ENCODE results near the gene GPC3.

GPC3 gene

DNA sequence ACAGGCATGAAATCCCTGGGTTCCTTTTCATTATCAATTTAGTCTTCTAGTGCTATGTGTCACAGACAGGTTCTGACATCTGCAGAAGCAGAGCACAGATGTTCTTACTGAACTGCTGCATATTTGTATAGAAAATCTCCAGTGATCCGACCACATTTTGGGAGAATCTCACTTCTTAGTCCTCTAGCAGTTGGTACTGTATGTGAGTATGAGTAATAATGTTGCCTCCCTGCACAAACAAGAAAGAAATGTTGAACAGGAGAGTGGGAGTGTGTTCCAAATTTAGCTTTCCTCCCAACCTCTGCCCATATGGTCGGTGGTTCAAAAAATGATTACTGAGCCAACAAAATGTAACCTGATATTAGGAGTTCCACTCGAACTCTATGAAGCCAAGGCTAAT is 404.8 kb downstream of the GPC3 start:
- H3K27me3 ChIP-seq (replicated peaks; ENCODE audit: control insufficient read depth, insufficient read depth, low read length, poor library complexity, severe bottlenecking): no peaks in the 10 kb centered on the region
- no peak for DNase-seq
- no peak overlapping the region for H3K4me3 ChIP-seq (ENCODE audit: insufficient read depth, low read depth, low read length, poor library complexity, severe bottlenecking)
- no peaks in the 10 kb centered on the region for H3K9me3 ChIP-seq (ENCODE audit: control insufficient read depth, low read length)
- no peaks in the 10 kb centered on the region for H3K36me3 ChIP-seq (ENCODE audit: control insufficient read depth, insufficient read depth, low read length)
- H3K27ac ChIP-seq (ENCODE audit: insufficient read depth, low read length, poor library complexity, severe bottlenecking): no peak overlapping the region
- H3K4me1 ChIP-seq (ENCODE audit: control insufficient read depth, insufficient read depth, low read length, poor library complexity, severe bottlenecking): no peaks in the 10 kb centered on the region

DNA sequence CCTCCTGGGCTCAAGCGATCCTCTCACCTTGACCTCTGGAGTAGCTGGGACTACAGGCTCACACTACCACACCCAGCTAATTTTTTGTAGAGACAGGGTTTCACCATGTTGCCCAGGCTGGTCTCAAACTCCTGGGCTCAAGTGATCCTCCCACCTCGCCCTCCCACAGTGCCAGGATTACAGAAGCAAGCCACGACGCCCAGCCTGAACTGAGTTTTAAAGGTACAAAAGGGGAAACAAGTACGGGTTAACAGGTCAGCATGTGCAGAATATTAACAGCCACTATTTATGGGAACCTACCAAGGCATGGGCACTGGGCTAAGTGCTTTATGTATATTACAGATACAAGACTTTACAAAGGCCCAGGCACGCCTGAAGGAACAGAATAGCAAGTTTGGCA is 405.8 kb downstream of the GPC3 start:
- DNase-seq: no peak
- Histone ChIP-seq H3K27ac (ENCODE audit: insufficient read depth, low read length, poor library complexity, severe bottlenecking) (no peak overlapping the region), H3K9me3 (ENCODE audit: control insufficient read depth, low read length) (no peaks in the 10 kb centered on the region), H3K36me3 (ENCODE audit: control insufficient read depth, insufficient read depth, low read length) (no peaks in the 10 kb centered on the region), H3K4me3 (ENCODE audit: insufficient read depth, low read depth, low read length, poor library complexity, severe bottlenecking) (no peak overlapping the region), H3K4me1 (ENCODE audit: control insufficient read depth, insufficient read depth, low read length, poor library complexity, severe bottlenecking) (no peaks in the 10 kb centered on the region), H3K27me3 (replicated peaks; ENCODE audit: control insufficient read depth, insufficient read depth, low read length, poor library complexity, severe bottlenecking) (no peaks in the 10 kb centered on the region)

DNA sequence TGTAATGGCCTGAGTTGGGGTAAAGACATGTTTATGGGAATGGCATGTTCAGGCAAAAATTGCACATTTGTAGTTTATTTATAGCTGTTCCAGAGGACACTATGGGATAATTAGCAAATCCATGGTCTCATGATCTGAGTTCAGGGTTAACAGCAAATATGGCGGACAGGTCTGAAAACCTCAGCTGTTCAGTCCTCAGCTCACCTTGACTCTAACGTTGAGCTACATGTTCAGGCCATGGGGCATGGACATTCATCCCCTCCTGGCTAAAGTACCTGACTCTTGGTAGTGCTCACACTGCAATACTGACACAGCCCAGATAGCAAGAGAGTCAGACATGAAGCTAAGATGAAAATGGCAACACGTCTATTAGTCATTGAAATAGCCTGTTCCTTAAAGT is 408.5 kb downstream of the GPC3 start:
- no peak for DNase-seq
- Histone ChIP-seq H3K9me3 (ENCODE audit: control insufficient read depth, low read length) (no peaks in the 10 kb centered on the region), H3K36me3 (ENCODE audit: control insufficient read depth, insufficient read depth, low read length) (no peaks in the 10 kb centered on the region), H3K27ac (ENCODE audit: insufficient read depth, low read length, poor library complexity, severe bottlenecking) (no peak overlapping the region), H3K4me1 (ENCODE audit: control insufficient read depth, insufficient read depth, low read length, poor library complexity, severe bottlenecking) (no peaks in the 10 kb centered on the region), H3K4me3 (ENCODE audit: insufficient read depth, low read depth, low read length, poor library complexity, severe bottlenecking) (no peak overlapping the region), H3K27me3 (replicated peaks; ENCODE audit: control insufficient read depth, insufficient read depth, low read length, poor library complexity, severe bottlenecking) (no peaks in the 10 kb centered on the region)

DNA sequence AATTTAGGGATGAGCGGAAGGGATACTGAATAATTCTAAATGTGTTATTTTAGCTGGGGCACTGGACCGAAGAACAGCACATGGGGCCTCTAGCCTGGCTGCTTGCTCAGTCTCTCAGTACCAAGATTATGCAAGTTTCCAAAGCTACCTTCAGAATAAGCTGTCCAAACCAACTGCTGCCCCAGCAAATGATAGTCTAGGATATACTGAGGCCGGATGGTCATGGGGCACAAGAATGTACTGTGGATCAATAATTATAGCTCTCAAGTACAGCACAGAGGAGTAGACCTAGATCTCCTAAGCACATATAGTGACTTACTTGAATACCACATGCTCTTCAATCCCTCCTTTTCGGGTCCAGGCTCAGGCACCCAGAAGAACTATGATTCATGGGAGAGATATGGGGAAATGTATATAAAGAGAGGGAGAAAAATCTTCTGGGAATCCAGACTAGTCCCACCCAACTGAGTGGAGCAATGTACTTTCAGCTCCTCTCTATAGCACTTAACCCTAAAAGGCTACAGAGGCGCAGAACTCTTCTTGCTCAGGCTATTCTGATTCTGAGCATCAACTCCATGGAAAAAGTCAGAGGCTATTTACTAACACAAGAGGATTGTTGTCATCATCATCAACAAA is 409.8 kb downstream of the GPC3 start:
- H3K36me3 ChIP-seq (ENCODE audit: control insufficient read depth, insufficient read depth, low read length): no peaks in the 10 kb centered on the region
- DNase-seq: no peak

DNA sequence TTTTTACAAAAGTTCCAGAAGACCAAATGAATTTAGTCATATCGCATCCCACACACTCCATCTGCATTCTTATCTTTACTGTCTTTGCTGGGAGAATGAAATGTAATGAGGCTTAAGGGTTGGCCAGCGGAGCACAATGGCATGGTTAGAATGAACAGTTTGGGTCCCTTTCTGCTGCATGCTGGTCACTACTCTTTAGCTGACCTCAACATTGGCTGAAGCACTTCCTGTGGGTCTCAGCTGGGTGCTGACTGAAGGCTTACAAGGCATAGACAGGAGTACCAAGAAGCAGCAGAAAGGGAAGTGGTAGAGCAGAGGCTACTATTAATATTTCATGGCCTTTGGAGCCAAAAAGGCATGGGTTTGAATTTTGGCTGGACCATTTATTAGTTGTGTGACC is 410.7 kb downstream of the GPC3 start:
- Histone ChIP-seq H3K4me3 (ENCODE audit: insufficient read depth, low read depth, low read length, poor library complexity, severe bottlenecking) (no peak overlapping the region), H3K27me3 (replicated peaks; ENCODE audit: control insufficient read depth, insufficient read depth, low read length, poor library complexity, severe bottlenecking) (no peaks in the 10 kb centered on the region), H3K9me3 (ENCODE audit: control insufficient read depth, low read length) (no peaks in the 10 kb centered on the region), H3K4me1 (ENCODE audit: control insufficient read depth, insufficient read depth, low read length, poor library complexity, severe bottlenecking) (no peaks in the 10 kb centered on the region), H3K27ac (ENCODE audit: insufficient read depth, low read length, poor library complexity, severe bottlenecking) (no peak overlapping the region), H3K36me3 (ENCODE audit: control insufficient read depth, insufficient read depth, low read length) (no peaks in the 10 kb centered on the region)
- DNase-seq: no peak

More for the DNA sequence above, 409.8 kb downstream of the GPC3 start:
- no peak overlapping the region for H3K4me3 ChIP-seq (ENCODE audit: insufficient read depth, low read depth, low read length, poor library complexity, severe bottlenecking)
- H3K27me3 ChIP-seq (replicated peaks; ENCODE audit: control insufficient read depth, insufficient read depth, low read length, poor library complexity, severe bottlenecking): no peaks in the 10 kb centered on the region
- H3K4me1 ChIP-seq (ENCODE audit: control insufficient read depth, insufficient read depth, low read length, poor library complexity, severe bottlenecking): no peaks in the 10 kb centered on the region
- no peaks in the 10 kb centered on the region for H3K9me3 ChIP-seq (ENCODE audit: control insufficient read depth, low read length)
- no peak overlapping the region for H3K27ac ChIP-seq (ENCODE audit: insufficient read depth, low read length, poor library complexity, severe bottlenecking)

DNA sequence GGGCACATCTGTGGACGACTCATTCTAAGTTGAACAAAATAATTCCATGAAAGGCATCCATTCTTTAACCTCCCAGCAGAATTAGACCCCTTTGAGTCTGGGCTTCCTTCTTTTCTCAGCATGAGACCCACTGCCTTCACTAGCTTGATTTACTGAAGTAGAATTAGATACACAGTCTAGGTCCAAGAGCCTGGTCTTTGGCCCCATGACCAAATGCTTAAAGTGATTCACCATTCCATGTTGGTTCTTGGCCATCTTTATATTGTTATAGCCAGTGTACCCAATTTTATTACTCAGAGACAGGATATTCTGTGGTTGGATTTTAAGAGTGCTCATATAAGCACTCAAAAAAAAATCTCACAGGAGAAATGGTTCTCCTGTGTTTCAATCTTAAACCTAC is 414.8 kb downstream of the GPC3 start:
- H3K36me3 ChIP-seq (ENCODE audit: control insufficient read depth, insufficient read depth, low read length): no peaks in the 10 kb centered on the region
- H3K9me3 ChIP-seq (ENCODE audit: control insufficient read depth, low read length): no peaks in the 10 kb centered on the region
- no peaks in the 10 kb centered on the region for H3K27me3 ChIP-seq (replicated peaks; ENCODE audit: control insufficient read depth, insufficient read depth, low read length, poor library complexity, severe bottlenecking)
- H3K27ac ChIP-seq (ENCODE audit: insufficient read depth, low read length, poor library complexity, severe bottlenecking): no peak overlapping the region
- no peak for DNase-seq
- H3K4me3 ChIP-seq (ENCODE audit: insufficient read depth, low read depth, low read length, poor library complexity, severe bottlenecking): no peak overlapping the region
- no peaks in the 10 kb centered on the region for H3K4me1 ChIP-seq (ENCODE audit: control insufficient read depth, insufficient read depth, low read length, poor library complexity, severe bottlenecking)

DNA sequence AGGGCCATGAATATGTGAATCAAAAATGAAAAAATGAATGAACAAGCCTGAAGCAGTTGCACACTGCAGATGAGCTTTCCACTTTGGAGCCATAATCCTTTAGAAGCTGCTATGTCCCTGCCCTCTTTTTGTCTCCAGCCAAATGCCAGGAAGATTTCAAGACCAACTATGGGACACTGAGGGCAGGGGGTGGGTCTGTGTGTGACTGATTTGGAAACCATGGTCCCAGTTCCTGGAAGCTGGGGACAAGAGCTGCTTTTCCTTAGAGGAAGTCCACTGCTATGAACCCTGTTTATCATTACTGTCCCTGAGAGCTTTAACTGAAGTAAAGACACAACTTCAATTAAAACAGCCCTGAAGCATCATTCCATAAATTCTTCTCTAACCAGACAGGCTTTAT is 416.2 kb downstream of the GPC3 start:
- H3K4me3 ChIP-seq (ENCODE audit: insufficient read depth, low read depth, low read length, poor library complexity, severe bottlenecking): no peak overlapping the region
- H3K4me1 ChIP-seq (ENCODE audit: control insufficient read depth, insufficient read depth, low read length, poor library complexity, severe bottlenecking): no peaks in the 10 kb centered on the region
- no peak for DNase-seq
- H3K9me3 ChIP-seq (ENCODE audit: control insufficient read depth, low read length): no peaks in the 10 kb centered on the region
- H3K27ac ChIP-seq (ENCODE audit: insufficient read depth, low read length, poor library complexity, severe bottlenecking): no peak overlapping the region
- H3K27me3 ChIP-seq (replicated peaks; ENCODE audit: control insufficient read depth, insufficient read depth, low read length, poor library complexity, severe bottlenecking): no peaks in the 10 kb centered on the region
- H3K36me3 ChIP-seq (ENCODE audit: control insufficient read depth, insufficient read depth, low read length): no peaks in the 10 kb centered on the region

DNA sequence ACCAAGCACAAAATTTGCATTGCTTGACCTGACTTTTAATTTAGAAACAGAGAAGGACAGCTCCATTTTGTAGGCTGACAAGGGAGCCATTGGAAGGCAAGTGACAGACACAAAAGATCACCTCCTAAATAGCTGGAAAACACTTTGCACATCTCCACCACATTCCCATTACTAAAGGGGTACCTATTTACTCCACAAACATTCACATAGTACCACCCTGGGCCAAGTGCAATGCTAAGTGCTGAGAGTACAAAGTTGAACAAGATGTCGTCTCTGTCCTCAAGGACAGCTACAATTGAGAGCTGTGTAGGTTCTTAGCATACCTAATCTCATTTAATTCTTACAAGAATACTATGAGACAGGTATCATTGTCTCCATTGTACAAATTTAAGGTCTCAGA is 417.3 kb downstream of the GPC3 start:
- Histone ChIP-seq H3K4me3 (ENCODE audit: insufficient read depth, low read depth, low read length, poor library complexity, severe bottlenecking) (no peak overlapping the region), H3K9me3 (ENCODE audit: control insufficient read depth, low read length) (no peaks in the 10 kb centered on the region), H3K4me1 (ENCODE audit: control insufficient read depth, insufficient read depth, low read length, poor library complexity, severe bottlenecking) (no peaks in the 10 kb centered on the region), H3K36me3 (ENCODE audit: control insufficient read depth, insufficient read depth, low read length) (no peaks in the 10 kb centered on the region), H3K27ac (ENCODE audit: insufficient read depth, low read length, poor library complexity, severe bottlenecking) (no peak overlapping the region), H3K27me3 (replicated peaks; ENCODE audit: control insufficient read depth, insufficient read depth, low read length, poor library complexity, severe bottlenecking) (no peaks in the 10 kb centered on the region)
- no peak for DNase-seq

DNA sequence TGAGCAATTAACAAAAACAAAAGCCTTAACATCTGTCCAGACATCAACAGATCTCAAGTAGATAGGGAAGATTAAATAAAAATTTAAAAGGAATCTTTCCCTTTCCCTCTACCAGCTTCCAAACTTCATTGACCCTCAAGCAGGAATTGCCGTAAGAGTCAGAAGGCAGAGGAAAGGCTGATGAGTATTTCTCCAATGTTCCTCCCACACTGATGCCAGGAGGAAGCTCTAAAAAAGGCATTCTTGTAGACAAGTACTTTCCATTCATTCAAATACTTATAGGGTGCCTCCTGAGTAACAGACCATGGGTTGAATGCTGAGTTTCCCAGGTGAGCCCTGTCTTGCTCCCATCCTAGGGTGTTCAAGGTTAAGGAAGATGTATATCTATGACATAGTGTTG is 418.5 kb downstream of the GPC3 start:
- Histone ChIP-seq H3K4me1 (ENCODE audit: control insufficient read depth, insufficient read depth, low read length, poor library complexity, severe bottlenecking) (no peaks in the 10 kb centered on the region), H3K27ac (ENCODE audit: insufficient read depth, low read length, poor library complexity, severe bottlenecking) (no peak overlapping the region), H3K4me3 (ENCODE audit: insufficient read depth, low read depth, low read length, poor library complexity, severe bottlenecking) (no peak overlapping the region), H3K36me3 (ENCODE audit: control insufficient read depth, insufficient read depth, low read length) (no peaks in the 10 kb centered on the region), H3K27me3 (replicated peaks; ENCODE audit: control insufficient read depth, insufficient read depth, low read length, poor library complexity, severe bottlenecking) (no peaks in the 10 kb centered on the region), H3K9me3 (ENCODE audit: control insufficient read depth, low read length) (no peaks in the 10 kb centered on the region)
- DNase-seq: no peak

DNA sequence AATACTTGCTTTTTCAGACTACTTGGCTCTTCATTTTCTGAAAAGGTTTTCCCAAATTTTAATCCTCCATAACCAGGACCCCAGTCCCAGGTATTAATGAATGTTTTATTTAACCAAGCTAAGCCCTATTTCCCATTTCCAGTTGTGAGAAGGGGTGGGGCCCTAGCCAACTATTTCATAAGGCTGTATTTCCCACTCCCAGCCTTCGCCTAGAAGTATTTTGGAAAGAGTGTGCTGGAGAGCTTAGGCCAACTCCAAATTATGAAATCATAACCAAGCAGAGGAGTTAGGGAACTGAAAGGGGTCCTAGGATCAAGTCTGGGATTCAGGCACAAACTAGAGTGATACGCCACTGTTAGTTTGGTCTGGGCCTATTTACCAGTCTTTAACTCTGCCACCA is 421.7 kb downstream of the GPC3 start:
- DNase-seq: no peak
- Histone ChIP-seq H3K36me3 (ENCODE audit: control insufficient read depth, insufficient read depth, low read length) (no peaks in the 10 kb centered on the region), H3K4me3 (ENCODE audit: insufficient read depth, low read depth, low read length, poor library complexity, severe bottlenecking) (no peak overlapping the region), H3K27me3 (replicated peaks; ENCODE audit: control insufficient read depth, insufficient read depth, low read length, poor library complexity, severe bottlenecking) (no peaks in the 10 kb centered on the region), H3K4me1 (ENCODE audit: control insufficient read depth, insufficient read depth, low read length, poor library complexity, severe bottlenecking) (no peaks in the 10 kb centered on the region), H3K27ac (ENCODE audit: insufficient read depth, low read length, poor library complexity, severe bottlenecking) (no peak overlapping the region), H3K9me3 (ENCODE audit: control insufficient read depth, low read length) (no peaks in the 10 kb centered on the region)

Data from effector memory CD4-positive, alpha-beta T cell (primary cell).